GM10248 (cell line): ENCODE data around the gene MAZ.
"Not testable (repeated sequence)": the region's sequence is repeated elsewhere in the genome, so short reads cannot be mapped to it uniquely, and the experiment has no call there.

Experiments
- CTCF ChIA-PET: fragments of 300-600 bp; sonication (Branson Sonifier 250); formaldehyde crosslinking; extraction: SDS; loops from one replicate; lab custom pipeline; 2021; ENCODE audit warnings: antibody characterized with exemption; lab: Yijun Ruan, JAX
- POLR2A ChIA-PET: fragments of 350-650 bp; sonication (Branson Sonifier 250); formaldehyde crosslinking; extraction: SDS; loops from one replicate; lab custom pipeline; 2020; ENCODE audit warnings: antibody characterized with exemption; lab: Yijun Ruan, JAX
- DNase-seq: peaks from one replicate; pipeline ENCODE4 v3.0.0; 2012; ENCODE audit errors: extremely low spot score
- TF ChIP-seq, protein P1 (sequence below): IDR thresholded peaks from 2 replicates; pipeline ENCODE4 v1.5.1; 2012; ENCODE audit warnings: mild to moderate bottlenecking, low read depth; ENCODE audit errors: extremely low read depth, missing control alignments, control extremely low read depth

Gene MAZ

DNA sequence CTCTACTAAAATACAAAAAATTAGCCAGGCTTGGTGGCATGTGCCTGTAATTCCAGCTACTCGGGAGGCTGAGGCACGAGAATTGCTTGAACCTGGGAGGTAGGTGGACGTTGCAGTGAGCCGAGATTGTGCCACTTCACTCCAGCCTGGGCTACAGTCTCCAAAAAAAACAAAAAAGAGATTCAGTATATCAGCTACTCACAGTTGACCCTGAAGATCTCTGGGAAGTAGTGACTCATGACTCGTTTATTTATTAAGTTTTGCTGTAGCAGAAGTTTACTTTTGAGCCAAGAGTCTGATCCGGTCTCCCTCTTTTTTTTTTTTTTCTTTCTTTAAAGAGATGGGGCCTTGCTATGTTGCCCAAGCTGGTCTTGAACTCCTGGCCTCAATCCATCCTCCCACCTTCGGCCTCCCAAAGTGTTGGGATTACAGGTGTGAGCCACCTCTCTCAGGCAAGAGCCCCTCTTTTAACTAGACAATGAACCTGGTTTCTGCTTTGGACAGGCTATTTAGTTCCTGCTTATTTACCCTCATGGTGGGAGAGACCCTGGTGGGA is 18.3 kb downstream of the MAZ start:
- DNase-seq = no peak
- CTCF ChIA-PET = interaction anchor here (0.9 to 11.3 kb wide), 3 partner anchors 9 to 25 kb away, joined by 3 to 93 read pairs (median 3); partner anchors contain the start of gene PAGR1
- TF ChIP-seq, protein P1, sequence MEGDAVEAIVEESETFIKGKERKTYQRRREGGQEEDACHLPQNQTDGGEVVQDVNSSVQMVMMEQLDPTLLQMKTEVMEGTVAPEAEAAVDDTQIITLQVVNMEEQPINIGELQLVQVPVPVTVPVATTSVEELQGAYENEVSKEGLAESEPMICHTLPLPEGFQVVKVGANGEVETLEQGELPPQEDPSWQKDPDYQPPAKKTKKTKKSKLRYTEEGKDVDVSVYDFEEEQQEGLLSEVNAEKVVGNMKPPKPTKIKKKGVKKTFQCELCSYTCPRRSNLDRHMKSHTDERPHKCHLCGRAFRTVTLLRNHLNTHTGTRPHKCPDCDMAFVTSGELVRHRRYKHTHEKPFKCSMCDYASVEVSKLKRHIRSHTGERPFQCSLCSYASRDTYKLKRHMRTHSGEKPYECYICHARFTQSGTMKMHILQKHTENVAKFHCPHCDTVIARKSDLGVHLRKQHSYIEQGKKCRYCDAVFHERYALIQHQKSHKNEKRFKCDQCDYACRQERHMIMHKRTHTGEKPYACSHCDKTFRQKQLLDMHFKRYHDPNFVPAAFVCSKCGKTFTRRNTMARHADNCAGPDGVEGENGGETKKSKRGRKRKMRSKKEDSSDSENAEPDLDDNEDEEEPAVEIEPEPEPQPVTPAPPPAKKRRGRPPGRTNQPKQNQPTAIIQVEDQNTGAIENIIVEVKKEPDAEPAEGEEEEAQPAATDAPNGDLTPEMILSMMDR = no peak
- POLR2A ChIA-PET = no interaction called here

DNA sequence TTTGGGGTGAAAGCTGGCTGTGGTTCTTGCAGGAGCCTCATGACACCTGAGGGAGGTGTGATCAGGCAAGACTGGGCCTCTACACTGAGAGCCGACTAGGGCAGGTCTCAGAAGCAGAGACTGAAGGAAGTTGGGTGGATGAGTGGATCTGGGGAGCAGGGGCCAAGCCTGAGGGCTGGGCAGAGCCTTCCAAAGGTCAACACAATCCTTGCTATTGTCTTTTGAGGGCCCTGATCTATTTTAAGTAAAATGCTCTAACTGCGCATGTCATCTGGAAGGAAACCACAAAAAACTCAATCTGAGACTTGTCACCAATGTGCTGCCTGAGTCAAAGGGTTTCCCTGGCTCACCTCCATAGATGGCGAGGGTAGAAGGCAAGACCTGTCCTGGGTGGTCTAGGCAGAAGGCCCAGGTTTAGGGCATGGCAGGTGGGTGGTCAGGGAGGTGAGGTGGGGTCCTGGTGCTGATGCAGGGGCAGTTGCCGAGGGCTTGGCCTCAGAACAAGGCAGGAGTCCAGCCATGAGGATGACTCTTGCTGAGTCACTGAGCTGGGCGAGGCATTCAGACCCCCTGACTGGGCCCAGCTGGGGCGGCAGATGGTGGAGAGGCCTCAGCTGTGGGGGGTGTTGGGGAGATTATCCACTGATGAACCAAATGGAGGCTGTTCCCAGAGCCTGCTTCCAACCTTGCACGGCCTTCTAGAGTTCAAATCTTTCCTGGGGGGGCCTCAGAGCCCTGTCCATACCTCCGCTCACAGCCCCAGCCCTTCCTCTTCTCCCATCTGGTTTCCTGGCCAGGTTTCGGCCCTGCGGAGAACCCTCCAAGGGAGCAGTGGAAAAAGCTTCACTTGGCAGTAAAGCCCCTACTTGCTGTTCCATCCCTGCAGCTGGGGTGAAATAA is 19.1 kb downstream of the MAZ start:
- POLR2A ChIA-PET = interaction anchor here (1.1 kb wide), 1 partner anchor 15 kb away, joined by 9 read pairs; no protein-coding TSS in a partner anchor
- DNase-seq = peak; percentile 81
- CTCF ChIA-PET = interaction anchor here (1.1 to 11.3 kb wide), 2 partner anchors 10 to 24 kb away, joined by 6 to 93 read pairs; partner anchors contain the start of gene PAGR1
- TF ChIP-seq, protein P1 = no peak

DNA sequence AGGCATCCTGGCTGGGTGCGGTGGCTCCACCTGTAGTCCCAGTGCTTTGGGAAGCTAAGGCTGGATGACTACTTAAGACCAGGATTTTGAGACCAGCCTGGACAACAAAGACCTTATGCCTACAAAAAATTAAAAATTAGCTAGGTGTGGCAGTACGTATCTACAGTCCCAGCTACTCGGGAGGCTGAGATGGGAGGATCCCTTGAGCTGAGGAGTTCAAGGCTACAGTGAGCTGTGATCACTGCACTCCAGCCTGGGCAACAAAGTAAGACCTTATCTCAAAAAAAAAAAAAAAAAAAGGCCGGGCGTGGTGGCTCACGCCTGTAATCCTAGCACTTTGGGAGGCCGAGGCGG is 20.0 kb downstream of the MAZ start:
- DNase-seq = no peak
- CTCF ChIA-PET = interaction anchor here (1.1 to 11.3 kb wide), 2 partner anchors 11 to 23 kb away, joined by 6 to 93 read pairs; partner anchors contain the start of gene PAGR1

DNA sequence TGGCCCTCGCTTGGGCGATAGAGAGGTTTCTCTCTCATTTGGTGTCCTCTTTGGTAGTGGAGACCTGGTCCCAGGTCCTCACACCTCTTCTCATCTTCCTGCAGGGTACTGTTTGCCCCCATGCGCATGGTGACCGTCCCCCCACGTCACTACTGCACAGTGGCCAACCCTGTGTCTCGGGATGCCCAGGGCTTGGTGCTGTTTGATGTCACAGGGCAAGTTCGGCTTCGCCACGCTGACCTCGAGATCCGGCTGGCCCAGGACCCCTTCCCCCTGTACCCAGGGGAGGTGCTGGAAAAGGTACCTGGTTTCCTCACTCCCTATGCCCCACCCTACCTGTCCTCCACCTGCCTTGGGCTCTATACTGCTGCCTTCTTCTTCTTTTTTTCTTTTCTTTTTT is 24.4 kb downstream of the MAZ start:
- ChIA-PET CTCF (no interaction called here), POLR2A (no interaction called here)
- no peak for DNase-seq
- TF ChIP-seq, protein P1 = no peak

More for the DNA sequence above, 20.0 kb downstream of the MAZ start:
- POLR2A ChIA-PET = interaction anchor here (0.7 to 1.2 kb wide), 3 partner anchors 10 to 22 kb away, joined by 3 to 9 read pairs (median 4); no protein-coding TSS in a partner anchor
- TF ChIP-seq, protein P1 = no peak

DNA sequence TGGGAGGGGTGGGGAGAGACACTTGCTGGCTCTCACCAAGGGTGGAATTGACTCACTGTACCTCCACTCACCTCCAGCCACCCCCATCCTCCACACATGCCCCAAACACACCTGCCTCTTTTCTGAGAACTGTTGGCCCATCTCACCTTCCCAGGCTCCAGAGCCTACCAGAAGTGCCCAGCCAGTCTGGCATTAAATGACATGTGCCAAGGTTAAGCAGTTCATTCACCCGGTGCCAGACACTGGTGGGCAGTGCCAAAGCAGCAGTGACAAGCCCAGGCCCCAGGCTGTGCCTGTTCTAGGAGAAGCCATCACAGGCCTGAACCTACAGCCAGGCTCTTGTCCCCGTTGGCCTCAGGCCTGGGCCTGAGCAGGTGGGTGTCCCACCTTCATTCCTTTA is 25.2 kb downstream of the MAZ start:
- POLR2A ChIA-PET = no interaction called here
- TF ChIP-seq, protein P1 = no peak
- CTCF ChIA-PET = no interaction called here

DNA sequence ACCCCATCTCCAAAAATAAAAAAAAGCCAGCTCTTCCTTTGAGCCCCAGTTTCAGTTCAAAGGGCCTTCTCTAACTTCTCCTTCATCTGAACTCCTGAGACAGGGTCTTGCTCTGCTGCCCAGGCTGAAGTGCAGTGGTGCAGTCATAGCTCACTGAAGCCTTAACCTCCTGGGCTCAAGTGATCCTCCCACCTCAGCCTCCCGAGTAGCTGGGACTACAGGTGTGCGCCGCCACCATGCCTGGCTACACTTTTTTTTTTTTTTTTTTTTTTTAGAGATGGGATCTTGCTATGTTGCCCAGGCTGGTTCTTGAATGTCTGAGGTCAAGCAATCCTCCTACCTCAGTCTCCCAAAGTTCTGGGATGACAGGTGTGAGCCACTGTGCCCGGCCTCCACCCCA is 26.9 kb downstream of the MAZ start:
- POLR2A ChIA-PET, DNase-seq: not testable (repeated sequence)
- CTCF ChIA-PET = interaction anchor here (1.5 to 1.8 kb wide), 2 partner anchors 15 to 16 kb away, joined by 3 to 13 read pairs; no protein-coding TSS in a partner anchor

More for the DNA sequence above, 25.2 kb downstream of the MAZ start:
- DNase-seq = no peak
